HEK293 (cell line): ENCODE data around the gene MALT1.
A peak's percentile ranks its signal among the peaks of the same experiment; 100 is the strongest.

Experiments
- CTCF ChIA-PET: fragments of 350-600 bp; formaldehyde crosslinking; extraction: SDS; loops from one replicate; lab custom pipeline; 2021; ENCODE audit warnings: antibody characterized with exemption; lab: Yijun Ruan, JAX
- POLR2A ChIA-PET: fragments of 300-600 bp; formaldehyde crosslinking; extraction: SDS; loops from one replicate; lab custom pipeline; 2020; ENCODE audit warnings: antibody characterized with exemption, inconsistent platforms; lab: Yijun Ruan, JAX
- H3K27ac ChIP-seq: fragments of 200-500 bp; sonication (Bioruptor generic); 2 replicates; pipeline ENCODE4 v1.5.1; 2014; ENCODE audit warnings: low read depth, low read length, control low read depth, inconsistent platforms; ENCODE audit errors: extremely low read depth
- H3K36me3 ChIP-seq, 2 experiments: fragments of 200-500 bp in 1 of 2; sonication (Bioruptor generic) in 1 of 2; 1 replicate in 1 of 2; 2 replicates in 1 of 2; pipeline ENCODE4 v1.5.1; 2014 to 2017; ENCODE audit warnings: inconsistent platforms in 2 of 2, low read length in 2 of 2; ENCODE audit not compliant: control insufficient read depth in 2 of 2, insufficient read depth in 1 of 2
- H3K4me1 ChIP-seq: fragments of 200-500 bp; sonication (Bioruptor generic); 2 replicates; pipeline ENCODE4 v1.5.1; 2014; ENCODE audit warnings: mild to moderate bottlenecking, low read length, inconsistent platforms; ENCODE audit not compliant: control insufficient read depth, insufficient read depth
- H3K4me3 ChIP-seq: 2 replicates; pipeline ENCODE4 v1.5.1; 2011; ENCODE audit warnings: low read depth, mild to moderate bottlenecking, control low read depth, low read length, moderate library complexity
- H3K9me3 ChIP-seq: fragments of 200-500 bp; sonication (Bioruptor generic); 2 replicates; pipeline ENCODE4 v1.5.1; 2014; ENCODE audit warnings: low read depth, low read length, inconsistent platforms; ENCODE audit not compliant: control insufficient read depth, insufficient read depth
- KLF10 ChIP-seq: fragments of 450-650 bp; IDR thresholded peaks from 2 replicates; pipeline ENCODE4 v1.5.1; 2018; ENCODE audit warnings: missing biosample characterization, mild to moderate bottlenecking, missing genetic modification characterization
- OSR2 ChIP-seq: fragments of 450-650 bp; formaldehyde crosslinking; IDR thresholded peaks from 2 replicates; pipeline ENCODE4 v1.5.1; 2016; ENCODE audit warnings: missing biosample characterization, missing genetic modification characterization
- PRDM2 ChIP-seq: fragments of 450-650 bp; formaldehyde crosslinking; IDR thresholded peaks from 2 replicates; pipeline ENCODE4 v1.5.1; 2016; ENCODE audit warnings: missing biosample characterization, missing genetic modification characterization, borderline replicate concordance
- SALL2 ChIP-seq: fragments of 450-650 bp; formaldehyde crosslinking; IDR thresholded peaks from 2 replicates; pipeline ENCODE4 v1.5.0; 2017; ENCODE audit warnings: missing biosample characterization, mild to moderate bottlenecking, missing genetic modification characterization, borderline replicate concordance
- TRIM28 ChIP-seq: IDR thresholded peaks from 2 replicates; pipeline ENCODE4 v1.6.1; 2011; ENCODE audit warnings: low read length, control low read depth, borderline replicate concordance
- ZBTB17 ChIP-seq: fragments of 450-650 bp; formaldehyde crosslinking; IDR thresholded peaks from 2 replicates; pipeline ENCODE4 v1.5.1; 2016; ENCODE audit warnings: missing biosample characterization, missing genetic modification characterization
- ZEB2 ChIP-seq: fragments of 450-650 bp; formaldehyde crosslinking; IDR thresholded peaks from 2 replicates; pipeline ENCODE4 v1.5.1; 2016; ENCODE audit warnings: missing biosample characterization, missing genetic modification characterization
- ZNF114 ChIP-seq: fragments of 450-650 bp; formaldehyde crosslinking; IDR thresholded peaks from 2 replicates; pipeline ENCODE4 v1.5.0; 2017; ENCODE audit warnings: missing biosample characterization, missing genetic modification characterization
- ZNF121 ChIP-seq: fragments of 450-650 bp; formaldehyde crosslinking; IDR thresholded peaks from 2 replicates; pipeline ENCODE4 v1.5.1; 2016; ENCODE audit warnings: missing biosample characterization, missing genetic modification characterization
- ZNF132 ChIP-seq: fragments of 450-650 bp; formaldehyde crosslinking; IDR thresholded peaks from 2 replicates; pipeline ENCODE4 v1.5.1; 2017; ENCODE audit warnings: missing biosample characterization, missing genetic modification characterization, borderline replicate concordance
- ZNF16 ChIP-seq: fragments of 450-650 bp; formaldehyde crosslinking; IDR thresholded peaks from 2 replicates; pipeline ENCODE4 v1.5.1; 2016; ENCODE audit warnings: low read depth, missing biosample characterization, missing genetic modification characterization
- ZNF211 ChIP-seq: fragments of 450-650 bp; formaldehyde crosslinking; IDR thresholded peaks from 2 replicates; pipeline ENCODE4 v1.5.1; 2016; ENCODE audit warnings: low read depth, missing biosample characterization, missing genetic modification characterization
- ZNF221 ChIP-seq: fragments of 450-650 bp; formaldehyde crosslinking; IDR thresholded peaks from 2 replicates; pipeline ENCODE4 v1.5.1; 2017; ENCODE audit warnings: missing biosample characterization, missing genetic modification characterization, borderline replicate concordance
- ZNF416 ChIP-seq: fragments of 450-650 bp; formaldehyde crosslinking; IDR thresholded peaks from 2 replicates; pipeline ENCODE4 v1.5.1; 2016; ENCODE audit warnings: missing biosample characterization, missing genetic modification characterization
- ZNF596 ChIP-seq: fragments of 450-650 bp; IDR thresholded peaks from 2 replicates; pipeline ENCODE4 v1.5.0; 2018; ENCODE audit warnings: missing biosample characterization, mild to moderate bottlenecking, missing genetic modification characterization, moderate library complexity
- ZNF747 ChIP-seq: fragments of 450-650 bp; formaldehyde crosslinking; IDR thresholded peaks from 2 replicates; pipeline ENCODE4 v1.5.1; 2016; ENCODE audit warnings: missing biosample characterization, missing genetic modification characterization
- ZNF785 ChIP-seq: fragments of 450-650 bp; formaldehyde crosslinking; IDR thresholded peaks from 2 replicates; pipeline ENCODE4 v1.5.1; 2016; ENCODE audit warnings: missing biosample characterization, missing genetic modification characterization
- ZSCAN16 ChIP-seq: fragments of 450-650 bp; formaldehyde crosslinking; IDR thresholded peaks from 2 replicates; pipeline ENCODE4 v1.5.1; 2016; ENCODE audit warnings: missing biosample characterization, missing genetic modification characterization
- ZSCAN23 ChIP-seq: fragments of 450-650 bp; formaldehyde crosslinking; IDR thresholded peaks from 2 replicates; pipeline ENCODE4 v1.5.1; 2016; ENCODE audit warnings: missing biosample characterization, missing genetic modification characterization
- TF ChIP-seq, protein P1 (sequence below): fragments of 450-650 bp; formaldehyde crosslinking; IDR thresholded peaks from 2 replicates; pipeline ENCODE4 v1.5.1; 2016; ENCODE audit warnings: missing biosample characterization, missing genetic modification characterization, borderline replicate concordance
- TF ChIP-seq, protein P2 (sequence below): fragments of 450-650 bp; formaldehyde crosslinking; IDR thresholded peaks from 2 replicates; pipeline ENCODE4; 2016; ENCODE audit warnings: missing biosample characterization, missing genetic modification characterization
- TF ChIP-seq, protein P3 (sequence below): fragments of 450-650 bp; formaldehyde crosslinking; IDR thresholded peaks from 2 replicates; pipeline ENCODE4 v1.5.1; 2016; ENCODE audit warnings: missing biosample characterization, missing genetic modification characterization
- TF ChIP-seq, protein P4 (sequence below): fragments of 450-650 bp; formaldehyde crosslinking; optimal IDR thresholded peaks from 2 replicates; pipeline ENCODE3; 2016; ENCODE audit warnings: missing biosample characterization, mild to moderate bottlenecking, missing genetic modification characterization

The MALT1 gene

GRCh38 chr18:58671111-58671631 lies at the start of gene MALT1:
TSS of gene MALT1 (plus strand) at chr18:58671465. CDS start at chr18:58671644, 179 bp downstream.
- CTCF ChIA-PET: interaction anchor here (0.5 to 3.2 kb wide), 10 partner anchors 9 to 187 kb away, joined by 3 to 18 read pairs (median 4); no protein-coding TSS in a partner anchor
- Histone ChIP-seq H3K4me3 (peak within 1 kb of the TSS; percentile 71), H3K9me3 (no peaks in the 10 kb centered on the region), H3K4me1 (peaks cover 35% of the 10 kb centered on the region), H3K36me3 (no peaks in the 10 kb centered on the region; a peak in 1 of 3 replicates), H3K27ac (peak within 1 kb of the TSS; percentile 98)
- POLR2A ChIA-PET: interaction anchor here (0.6 to 2.7 kb wide), 37 partner anchors 10 to 409 kb away, joined by 3 to 36 read pairs (median 4); no protein-coding TSS in a partner anchor
- TF ChIP-seq ZEB2: peak; percentile 54; the same call in 1 of the 2 replicates
- TF ChIP-seq ZNF416 (tag by site-specific recombination): no peak
- TF ChIP-seq ZNF221 (tag by site-specific recombination): no peak
- TF ChIP-seq ZNF747 (tag by site-specific recombination): no peak
- no peak for TF ChIP-seq SALL2 (tag by site-specific recombination)
- TF ChIP-seq, protein P1, sequence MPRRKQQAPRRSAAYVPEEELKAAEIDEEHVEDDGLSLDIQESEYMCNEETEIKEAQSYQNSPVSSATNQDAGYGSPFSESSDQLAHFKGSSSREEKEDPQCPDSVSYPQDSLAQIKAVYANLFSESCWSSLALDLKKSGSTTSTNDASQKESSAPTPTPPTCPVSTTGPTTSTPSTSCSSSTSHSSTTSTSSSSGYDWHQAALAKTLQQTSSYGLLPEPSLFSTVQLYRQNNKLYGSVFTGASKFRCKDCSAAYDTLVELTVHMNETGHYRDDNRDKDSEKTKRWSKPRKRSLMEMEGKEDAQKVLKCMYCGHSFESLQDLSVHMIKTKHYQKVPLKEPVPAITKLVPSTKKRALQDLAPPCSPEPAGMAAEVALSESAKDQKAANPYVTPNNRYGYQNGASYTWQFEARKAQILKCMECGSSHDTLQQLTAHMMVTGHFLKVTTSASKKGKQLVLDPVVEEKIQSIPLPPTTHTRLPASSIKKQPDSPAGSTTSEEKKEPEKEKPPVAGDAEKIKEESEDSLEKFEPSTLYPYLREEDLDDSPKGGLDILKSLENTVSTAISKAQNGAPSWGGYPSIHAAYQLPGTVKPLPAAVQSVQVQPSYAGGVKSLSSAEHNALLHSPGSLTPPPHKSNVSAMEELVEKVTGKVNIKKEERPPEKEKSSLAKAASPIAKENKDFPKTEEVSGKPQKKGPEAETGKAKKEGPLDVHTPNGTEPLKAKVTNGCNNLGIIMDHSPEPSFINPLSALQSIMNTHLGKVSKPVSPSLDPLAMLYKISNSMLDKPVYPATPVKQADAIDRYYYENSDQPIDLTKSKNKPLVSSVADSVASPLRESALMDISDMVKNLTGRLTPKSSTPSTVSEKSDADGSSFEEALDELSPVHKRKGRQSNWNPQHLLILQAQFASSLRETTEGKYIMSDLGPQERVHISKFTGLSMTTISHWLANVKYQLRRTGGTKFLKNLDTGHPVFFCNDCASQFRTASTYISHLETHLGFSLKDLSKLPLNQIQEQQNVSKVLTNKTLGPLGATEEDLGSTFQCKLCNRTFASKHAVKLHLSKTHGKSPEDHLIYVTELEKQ: no peak
- TF ChIP-seq ZNF121 (tag by site-specific recombination): no peak
- TF ChIP-seq ZNF16 (tag by site-specific recombination): no peak
- no peak for TF ChIP-seq ZNF785 (tag by site-specific recombination)
- TF ChIP-seq, protein P2, sequence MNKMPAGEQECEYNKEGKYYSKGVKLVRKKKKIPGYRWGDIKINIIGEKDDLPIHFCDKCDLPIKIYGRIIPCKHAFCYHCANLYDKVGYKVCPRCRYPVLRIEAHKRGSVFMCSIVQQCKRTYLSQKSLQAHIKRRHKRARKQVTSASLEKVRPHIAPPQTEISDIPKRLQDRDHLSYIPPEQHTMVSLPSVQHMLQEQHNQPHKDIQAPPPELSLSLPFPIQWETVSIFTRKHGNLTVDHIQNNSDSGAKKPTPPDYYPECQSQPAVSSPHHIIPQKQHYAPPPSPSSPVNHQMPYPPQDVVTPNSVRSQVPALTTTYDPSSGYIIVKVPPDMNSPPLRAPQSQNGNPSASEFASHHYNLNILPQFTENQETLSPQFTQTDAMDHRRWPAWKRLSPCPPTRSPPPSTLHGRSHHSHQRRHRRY: no peak
- TF ChIP-seq KLF10 (tag by site-specific recombination): no peak
- no peak for TF ChIP-seq ZNF596 (tag by site-specific recombination)
- no peak for TF ChIP-seq ZNF114
- TF ChIP-seq ZSCAN23: no peak
- 0 out of 2 replicates have a peak, but pooled peaks have one; percentile 17 for TF ChIP-seq OSR2 (tag by site-specific recombination)
- TF ChIP-seq TRIM28: no peak
- TF ChIP-seq ZNF132 (tag by site-specific recombination): no peak
- TF ChIP-seq, protein P3, sequence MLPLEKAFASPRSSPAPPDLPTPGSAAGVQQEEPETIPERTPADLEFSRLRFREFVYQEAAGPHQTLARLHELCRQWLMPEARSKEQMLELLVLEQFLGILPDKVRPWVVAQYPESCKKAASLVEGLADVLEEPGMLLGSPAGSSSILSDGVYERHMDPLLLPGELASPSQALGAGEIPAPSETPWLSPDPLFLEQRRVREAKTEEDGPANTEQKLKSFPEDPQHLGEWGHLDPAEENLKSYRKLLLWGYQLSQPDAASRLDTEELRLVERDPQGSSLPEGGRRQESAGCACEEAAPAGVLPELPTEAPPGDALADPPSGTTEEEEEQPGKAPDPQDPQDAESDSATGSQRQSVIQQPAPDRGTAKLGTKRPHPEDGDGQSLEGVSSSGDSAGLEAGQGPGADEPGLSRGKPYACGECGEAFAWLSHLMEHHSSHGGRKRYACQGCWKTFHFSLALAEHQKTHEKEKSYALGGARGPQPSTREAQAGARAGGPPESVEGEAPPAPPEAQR (tag by site-specific recombination): no peak
- TF ChIP-seq, protein P4, sequence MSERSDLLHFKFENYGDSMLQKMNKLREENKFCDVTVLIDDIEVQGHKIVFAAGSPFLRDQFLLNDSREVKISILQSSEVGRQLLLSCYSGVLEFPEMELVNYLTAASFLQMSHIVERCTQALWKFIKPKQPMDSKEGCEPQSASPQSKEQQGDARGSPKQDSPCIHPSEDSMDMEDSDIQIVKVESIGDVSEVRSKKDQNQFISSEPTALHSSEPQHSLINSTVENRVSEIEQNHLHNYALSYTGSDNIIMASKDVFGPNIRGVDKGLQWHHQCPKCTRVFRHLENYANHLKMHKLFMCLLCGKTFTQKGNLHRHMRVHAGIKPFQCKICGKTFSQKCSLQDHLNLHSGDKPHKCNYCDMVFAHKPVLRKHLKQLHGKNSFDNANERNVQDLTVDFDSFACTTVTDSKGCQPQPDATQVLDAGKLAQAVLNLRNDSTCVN: peak; percentile 84
- TF ChIP-seq ZSCAN16 (tag by site-specific recombination): no peak
- no peak for TF ChIP-seq ZNF211
- TF ChIP-seq PRDM2 (tag by site-specific recombination): no peak
- TF ChIP-seq ZBTB17 (tag by site-specific recombination): no peak
